Gastrocnemius medialis (tissue), 4 donors: Measurements from ENCODE around the gene FPR1.

Source experiments
- CTCF ChIP-seq, 5 experiments: fragments of 450-650 bp in 3 of 5; fragments of 200-600 bp in 2 of 5; sonication (generic) in 2 of 5; IDR thresholded peaks in 4 of 5; conservative IDR thresholded peaks in 1 of 5; 1 replicate in 4 of 5; 2 replicates in 1 of 5; pipeline ENCODE4 v1.5.1; 2016 to 2019; ENCODE audit warnings: antibody characterized with exemption in 5 of 5, mild to moderate bottlenecking in 3 of 5, moderate library complexity in 3 of 5
- POLR2A ChIP-seq, 2 donors: fragments of 450-650 bp; IDR thresholded peaks; one replicate each; pipeline ENCODE4 v1.6.1; 2017; ENCODE audit warnings: antibody characterized with exemption in 2 of 2, mild to moderate bottlenecking in 2 of 2, moderate library complexity in 2 of 2

GRCh38 chr19:51798062-51798461, 46.4 kb upstream of the FPR1 start:
- TF ChIP-seq CTCF (IDR thresholded peaks at IDR 0.05 in 4 of 5, conservative IDR thresholded peaks at IDR 0.05 in 1 of 5) (no peak), POLR2A (IDR thresholded peaks at IDR 0.05) (no peak)
